PC-9 (cell line): ENCODE measurements around the gene RHOBTB3.

ENCODE experiments used
- CTCF ChIP-seq: fragments of 200-600 bp; sonication (generic); conservative IDR thresholded peaks from 2 replicates; pipeline ENCODE4 v1.6.1; 2017; ENCODE audit warnings: mixed run types, antibody characterized with exemption, mild to moderate bottlenecking, moderate library complexity
- EZH2 ChIP-seq: fragments of 200-600 bp; sonication (generic); IDR thresholded peaks from 2 replicates; pipeline ENCODE4 v1.8.0; 2017; ENCODE audit warnings: antibody characterized with exemption, low read depth

DNA sequence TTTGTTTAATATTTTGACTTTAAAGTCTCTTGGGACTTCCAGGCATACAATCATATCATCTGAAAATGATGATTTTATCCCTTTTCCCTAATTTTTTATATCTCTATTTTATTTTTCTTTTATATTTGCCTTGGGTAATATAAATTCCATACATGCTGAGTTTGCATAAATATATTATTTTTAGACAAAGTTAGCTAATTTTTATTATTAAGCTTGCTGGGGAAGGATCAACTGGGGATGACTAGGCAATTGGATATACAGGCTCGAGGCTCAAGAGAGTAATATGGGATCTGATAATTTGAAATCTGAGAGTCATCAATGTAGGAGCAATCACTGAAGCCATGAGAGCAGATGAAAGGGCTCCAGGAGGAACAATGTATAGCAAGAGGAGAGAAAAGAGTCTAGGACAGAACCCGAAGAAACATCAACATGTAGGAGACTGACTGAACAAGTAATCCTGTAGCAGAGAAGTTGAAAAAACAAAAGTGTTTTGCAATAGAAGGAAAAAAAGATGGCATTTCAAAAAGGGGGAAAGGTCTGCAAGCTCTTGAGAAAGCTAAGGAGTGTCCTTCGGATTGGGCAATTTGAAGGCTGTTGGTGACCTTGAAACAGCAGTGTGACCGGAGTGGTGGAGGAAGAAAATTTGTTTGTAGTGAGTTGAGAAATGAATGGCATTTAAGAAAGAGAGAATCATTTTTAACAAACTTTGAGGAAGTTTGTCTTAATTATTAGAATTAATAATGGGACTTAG lies 17.0 kb upstream of the RHOBTB3 start:
- TF ChIP-seq CTCF (no peak), EZH2 (no peak)
